ENCODE data around the gene TEN1.
A peak's percentile ranks its signal among the peaks of the same experiment; 100 is the strongest.

TEN1 gene

DNA sequence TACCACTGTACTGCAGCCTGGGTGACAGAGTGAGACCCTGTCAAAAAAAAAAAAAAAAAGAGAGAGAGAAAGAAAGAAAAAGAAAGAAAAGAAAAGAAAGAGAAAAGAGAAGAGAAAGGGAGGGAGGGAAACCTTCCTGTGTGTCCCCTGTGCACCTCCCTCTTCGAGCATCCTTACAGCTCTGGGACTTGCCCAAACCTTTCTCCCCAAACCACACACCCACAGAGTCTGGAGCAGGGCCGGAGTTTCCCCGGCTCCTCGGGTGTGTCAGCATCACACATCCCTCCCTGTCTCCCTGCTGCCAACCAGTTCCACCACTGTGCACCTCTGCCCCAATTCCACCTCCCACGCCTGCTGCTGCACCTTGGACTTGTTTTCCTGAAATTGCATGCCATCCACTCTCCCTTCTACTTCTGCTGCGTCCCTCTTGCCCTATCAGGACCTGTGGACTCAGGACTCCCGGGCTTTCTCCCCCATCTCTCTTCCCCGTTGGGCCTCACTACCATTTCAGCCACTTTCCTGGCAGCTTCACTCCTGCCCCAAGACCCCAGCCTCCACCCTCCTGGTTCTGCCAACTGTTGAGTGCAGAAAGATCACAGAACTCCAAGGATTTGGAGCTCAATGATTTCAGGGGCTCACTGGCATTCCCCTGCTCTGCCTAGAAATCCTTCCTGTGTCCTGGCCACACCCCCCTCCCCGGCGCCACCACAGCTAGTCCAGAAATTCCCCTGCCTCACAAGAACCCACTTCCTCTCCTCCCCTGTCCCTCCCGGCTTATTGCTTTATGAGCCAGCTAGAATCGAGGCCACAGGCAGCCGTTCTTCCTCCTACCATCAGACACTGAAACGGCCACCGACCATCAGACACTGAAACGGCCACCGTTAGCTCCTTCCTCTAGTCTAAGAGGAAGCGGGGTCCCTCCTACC lies 17.9 kb downstream of the TEN1 start:
- TF ChIP-seq, protein P1, sequence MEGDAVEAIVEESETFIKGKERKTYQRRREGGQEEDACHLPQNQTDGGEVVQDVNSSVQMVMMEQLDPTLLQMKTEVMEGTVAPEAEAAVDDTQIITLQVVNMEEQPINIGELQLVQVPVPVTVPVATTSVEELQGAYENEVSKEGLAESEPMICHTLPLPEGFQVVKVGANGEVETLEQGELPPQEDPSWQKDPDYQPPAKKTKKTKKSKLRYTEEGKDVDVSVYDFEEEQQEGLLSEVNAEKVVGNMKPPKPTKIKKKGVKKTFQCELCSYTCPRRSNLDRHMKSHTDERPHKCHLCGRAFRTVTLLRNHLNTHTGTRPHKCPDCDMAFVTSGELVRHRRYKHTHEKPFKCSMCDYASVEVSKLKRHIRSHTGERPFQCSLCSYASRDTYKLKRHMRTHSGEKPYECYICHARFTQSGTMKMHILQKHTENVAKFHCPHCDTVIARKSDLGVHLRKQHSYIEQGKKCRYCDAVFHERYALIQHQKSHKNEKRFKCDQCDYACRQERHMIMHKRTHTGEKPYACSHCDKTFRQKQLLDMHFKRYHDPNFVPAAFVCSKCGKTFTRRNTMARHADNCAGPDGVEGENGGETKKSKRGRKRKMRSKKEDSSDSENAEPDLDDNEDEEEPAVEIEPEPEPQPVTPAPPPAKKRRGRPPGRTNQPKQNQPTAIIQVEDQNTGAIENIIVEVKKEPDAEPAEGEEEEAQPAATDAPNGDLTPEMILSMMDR (IDR thresholded peaks at IDR 0.05) = no peak

DNA sequence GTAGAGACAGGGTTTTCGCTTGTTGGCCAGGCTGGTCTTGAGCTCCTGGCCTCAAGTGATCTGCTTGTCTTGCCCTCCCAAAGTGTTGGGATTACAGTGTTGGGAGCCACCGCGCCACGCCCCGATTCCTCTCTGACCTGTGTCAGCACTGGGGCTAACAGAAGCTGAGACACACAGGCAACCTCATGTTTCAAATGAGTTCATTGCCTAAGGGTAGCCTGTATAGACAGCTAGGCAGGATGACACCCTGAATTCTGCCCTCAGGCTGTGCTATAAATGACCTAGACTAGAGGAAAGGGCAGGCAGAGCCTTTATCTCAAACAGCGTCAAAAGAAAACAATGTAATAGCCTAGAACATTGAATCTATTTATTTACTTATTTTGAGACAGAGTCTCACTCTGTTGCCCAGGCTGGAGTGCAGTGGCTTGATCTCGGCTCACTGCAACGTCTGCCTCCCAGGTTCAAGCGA lies 19.3 kb downstream of the TEN1 start:
- TF ChIP-seq, protein P1 (IDR thresholded peaks at IDR 0.05) = no peak

DNA sequence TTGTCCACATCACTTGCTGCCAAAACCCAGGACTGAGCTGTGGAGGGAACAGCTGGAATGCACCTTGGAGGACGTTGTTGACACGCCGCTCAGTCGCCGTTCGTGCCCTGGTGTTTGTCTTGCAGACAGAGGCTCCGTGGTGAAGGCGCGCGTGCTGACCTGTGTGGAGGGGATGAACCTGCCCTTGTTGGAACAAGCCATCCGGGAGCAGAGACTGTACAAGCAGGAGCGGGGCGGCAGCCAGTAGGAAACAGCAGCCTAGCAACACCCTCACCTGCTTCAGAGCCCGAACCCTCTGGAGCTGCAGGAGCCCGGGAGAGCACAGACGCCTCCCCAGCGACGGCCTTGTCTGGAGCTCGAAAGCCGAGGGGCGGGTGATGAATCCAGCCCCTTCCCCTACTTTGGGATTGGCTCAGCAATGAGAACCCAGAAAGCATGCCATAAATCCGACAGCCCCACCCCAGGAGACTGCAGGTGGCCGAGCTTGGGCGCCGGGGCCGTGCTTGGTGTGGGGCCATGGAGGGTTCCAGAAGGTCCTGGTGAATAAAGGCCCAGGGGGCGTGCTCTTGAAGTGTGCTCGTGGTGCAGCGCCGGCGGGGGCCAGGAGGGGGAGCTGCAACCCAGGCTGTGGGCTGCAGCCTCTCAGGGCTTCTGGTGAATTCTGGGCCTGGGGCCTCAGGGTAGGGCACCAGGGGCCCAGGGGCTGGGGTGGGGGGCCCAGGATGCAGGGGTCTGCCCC lies 21.1 kb downstream of the TEN1 start:
- TF ChIP-seq, protein P1 (IDR thresholded peaks at IDR 0.05) = peak; percentile 89

DNA sequence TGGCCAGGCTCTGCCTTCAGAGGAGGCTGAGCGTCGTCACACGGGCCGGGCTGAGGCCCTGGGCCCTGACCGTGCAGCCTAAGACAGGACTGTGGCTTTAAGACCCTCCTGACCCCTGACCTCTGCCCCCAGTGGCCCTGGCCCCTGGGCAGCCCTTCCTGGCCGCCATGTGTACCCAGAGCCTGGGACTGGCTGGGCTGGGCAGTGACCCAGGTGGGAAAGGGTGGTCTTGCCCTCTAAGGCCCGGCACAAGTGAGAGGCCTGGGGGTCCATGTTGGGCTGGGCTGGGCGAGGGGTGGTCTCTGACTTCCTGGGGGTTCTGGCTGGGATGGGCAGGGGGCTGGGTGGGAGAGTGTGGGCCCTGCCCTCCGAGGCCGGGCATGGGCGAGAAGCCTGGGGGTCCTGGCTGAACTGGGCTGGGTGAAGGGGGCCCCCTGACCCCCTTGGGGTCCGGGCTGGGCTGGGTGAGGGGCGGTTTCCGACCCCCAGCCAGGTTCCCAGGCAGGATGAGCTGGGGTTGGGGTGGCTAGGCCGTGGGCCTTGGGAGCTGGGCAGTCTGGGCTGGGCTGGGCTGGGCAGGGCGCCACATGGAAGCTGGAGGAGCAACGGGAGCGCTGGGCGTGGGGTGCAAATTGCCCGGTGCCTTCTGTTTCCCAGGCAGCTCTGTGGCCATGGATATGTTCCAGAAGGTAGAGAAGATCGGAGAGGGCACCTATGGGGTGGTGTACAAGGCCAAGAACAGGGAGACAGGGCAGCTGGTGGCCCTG lies 21.9 kb downstream of the TEN1 start, which contains the start of gene CDK3:
Gene CDK3 (plus strand): TSS at position 101 of the 767 bp plus-strand sequence. CDS start 571 bp downstream, at position 672.
- TF ChIP-seq, protein P1 (IDR thresholded peaks at IDR 0.05) = peak; percentile 33; the same call in 1 of the 2 replicates

DNA sequence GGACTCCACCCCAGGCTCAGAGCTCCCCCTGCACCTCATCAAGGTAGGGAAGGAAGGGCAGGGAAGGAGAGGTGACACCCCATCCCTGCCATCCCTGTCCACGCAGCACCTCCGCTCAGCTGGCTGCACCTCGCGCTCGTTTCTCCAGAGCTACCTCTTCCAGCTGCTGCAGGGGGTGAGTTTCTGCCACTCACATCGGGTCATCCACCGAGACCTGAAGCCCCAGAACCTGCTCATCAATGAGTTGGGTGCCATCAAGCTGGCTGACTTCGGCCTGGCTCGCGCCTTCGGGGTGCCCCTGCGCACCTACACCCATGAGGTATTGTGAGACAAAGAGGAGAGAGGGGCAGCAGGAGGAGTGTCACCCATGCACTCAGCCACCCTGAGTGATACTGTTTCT lies 23.1 kb downstream of the TEN1 start:
- TF ChIP-seq, protein P1 (IDR thresholded peaks at IDR 0.05) = no peak

DNA sequence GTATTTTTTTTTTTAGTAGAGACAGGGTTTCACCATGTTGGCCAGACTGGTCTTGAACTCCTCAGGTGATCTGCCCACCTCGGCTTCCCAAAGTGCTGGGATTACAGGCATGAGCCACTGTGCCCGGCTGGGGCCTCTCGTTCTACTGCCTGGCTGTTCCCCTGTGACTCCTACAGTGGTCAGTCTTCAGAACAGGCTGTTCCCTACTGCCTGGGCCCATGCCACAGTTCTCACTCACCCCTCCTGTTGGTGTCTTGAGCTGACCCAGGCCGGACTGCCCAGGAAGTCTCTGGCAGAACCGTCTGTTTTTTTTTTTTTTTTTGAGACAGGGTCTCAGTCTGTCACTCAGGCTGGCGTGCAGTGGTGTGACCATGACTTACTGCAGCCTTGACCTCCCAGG lies 24.9 kb downstream of the TEN1 start:
- TF ChIP-seq, protein P1 (IDR thresholded peaks at IDR 0.05) = no peak

DNA sequence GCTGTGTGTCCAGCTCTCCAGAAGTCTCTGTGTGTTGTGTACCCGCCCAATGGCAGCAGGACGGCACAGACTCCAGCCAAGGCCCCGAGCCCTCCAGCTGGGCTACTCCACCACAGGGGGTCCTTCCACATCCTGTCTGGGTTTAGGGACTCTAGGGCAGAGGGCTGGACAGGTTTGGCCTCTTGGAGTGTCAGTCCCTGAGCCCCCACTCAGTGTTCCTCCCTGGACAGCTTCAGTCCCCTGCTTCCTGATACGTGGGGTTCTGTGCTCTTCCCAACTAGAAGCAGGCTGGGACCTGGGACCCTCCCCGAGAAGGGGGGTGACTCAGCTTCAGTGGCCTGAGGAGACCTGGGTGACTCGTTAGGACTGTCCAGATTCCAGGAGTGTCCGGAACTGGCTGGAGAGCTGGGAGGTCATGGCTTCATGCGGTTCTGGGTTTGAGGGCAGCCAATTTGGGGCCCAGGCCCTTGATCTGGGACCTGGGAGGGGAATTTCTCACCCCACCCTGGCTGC lies 25.8 kb downstream of the TEN1 start:
- TF ChIP-seq, protein P1 (IDR thresholded peaks at IDR 0.05) = no peak
